ENCODE measurements around the gene ABCC9. TPM values are rescaled to one million over a fixed set of nuclear protein-coding genes. Genes with fewer than 3 reads are reported as not detected.
A peak's percentile ranks its signal among the peaks of the same experiment; 100 is the strongest.
"Not testable (repeated sequence)": the region's sequence is repeated elsewhere in the genome, so short reads cannot be mapped to it uniquely, and the experiment has no call there.

Gene ABCC9
- total RNA-seq, 4 donors from 2014 or later = 12.5 to 41.6 (median 27.3) TPM

GRCh38 chr12:21938879-21939278, 2.3 kb downstream of the ABCC9 start:
- peaks cover 0 to 26% of the 10 kb centered on the region in 2 donors for H3K27me3 ChIP-seq

GRCh38 chr12:21934173-21934572, 7.1 kb downstream of the ABCC9 start:
- no peak for DNase-seq (ENCODE audit: low spot score in 2 of 2)
- Histone ChIP-seq H3K9me3 (no peaks in the 10 kb centered on the region), H3K36me3 (no peaks in the 10 kb centered on the region), H3K27me3 (peaks cover 0 to 3% of the 10 kb centered on the region in 2 donors), H3K27ac (no peak overlapping the region), H3K4me1 (no peaks in the 10 kb centered on the region), H3K4me3 (no peak overlapping the region)
- TF ChIP-seq EP300 (IDR thresholded peaks at IDR 0.05) (no peak), CTCF (IDR thresholded peaks at IDR 0.05) (no peak), POLR2A (IDR thresholded peaks at IDR 0.05) (no peak)
- 90 to 96% methylated on average over 1 of the region's 1 CpG for WGBS, 2 donors

More at GRCh38 chr12:21938879-21939278, 2.3 kb downstream of the ABCC9 start:
- 70 to 77% methylated on average over 7 of the region's 7 CpGs for WGBS, 2 donors
- TF ChIP-seq EP300 (IDR thresholded peaks at IDR 0.05) = no peak
- no peak for TF ChIP-seq POLR2A (IDR thresholded peaks at IDR 0.05)
- no peak for TF ChIP-seq CTCF (IDR thresholded peaks at IDR 0.05)
- no peak for DNase-seq (ENCODE audit: low spot score in 2 of 2)
- Histone ChIP-seq H3K36me3 (no peaks in the 10 kb centered on the region), H3K4me1 (peaks cover 0 to 21% (median 0%) of the 10 kb centered on the region in 4 donors), H3K27ac (peak overlapping the region in 1 of 4 donors; percentile 77), H3K4me3 (peak overlapping the region in 1 of 4 donors; percentile 2), H3K9me3 (no peaks in the 10 kb centered on the region)

GRCh38 chr12:21933656-21934055, 7.6 kb downstream of the ABCC9 start:
- Histone ChIP-seq H3K36me3 (no peaks in the 10 kb centered on the region), H3K27ac (no peak overlapping the region), H3K4me1 (no peaks in the 10 kb centered on the region), H3K27me3 (peaks cover 0 to 2% of the 10 kb centered on the region in 2 donors), H3K4me3 (no peak overlapping the region), H3K9me3 (no peaks in the 10 kb centered on the region)
- no peak for TF ChIP-seq EP300 (IDR thresholded peaks at IDR 0.05)
- WGBS, 2 donors = 81 to 86% methylated on average over 4 of the region's 4 CpGs
- DNase-seq (ENCODE audit: low spot score in 2 of 2) = no peak

GRCh38 chr12:21929972-21930371, 11.3 kb downstream of the ABCC9 start:
- not testable (repeated sequence) for H3K36me3 ChIP-seq; DNase-seq (ENCODE audit: low spot score in 2 of 2); H3K27ac ChIP-seq; H3K4me1 ChIP-seq; H3K4me3 ChIP-seq; H3K27me3 ChIP-seq; H3K9me3 ChIP-seq
- WGBS, 2 donors = 100% methylated on average over 1 of the region's 1 CpG

- no peak for DNase-seq (ENCODE audit: low spot score in 2 of 2)
- H3K36me3 ChIP-seq = no peaks in the 10 kb centered on the region
- H3K27me3 ChIP-seq = no peaks in the 10 kb centered on the region
- H3K4me3 ChIP-seq = no peak overlapping the region
- no peak overlapping the region for H3K27ac ChIP-seq
- H3K4me1 ChIP-seq = no peaks in the 10 kb centered on the region
- no peaks in the 10 kb centered on the region for H3K9me3 ChIP-seq
- 99 to 100% methylated on average over 3 of the region's 3 CpGs for WGBS, 2 donors
- TF ChIP-seq POLR2A (IDR thresholded peaks at IDR 0.05) (no peak), CTCF (IDR thresholded peaks at IDR 0.05) (no peak), EP300 (IDR thresholded peaks at IDR 0.05) (no peak)
Measured at GRCh38 chr12:21925296-21925913, 15.8 kb downstream of the ABCC9 start.

- 85 to 92% methylated on average over 1 of the region's 1 CpG for WGBS, 2 donors
- Histone ChIP-seq H3K27me3 (no peaks in the 10 kb centered on the region), H3K9me3 (no peaks in the 10 kb centered on the region), H3K4me1 (no peaks in the 10 kb centered on the region), H3K4me3 (no peak overlapping the region), H3K36me3 (no peaks in the 10 kb centered on the region), H3K27ac (no peak overlapping the region)
- no peak for DNase-seq (ENCODE audit: low spot score in 2 of 2)
- TF ChIP-seq POLR2A (IDR thresholded peaks at IDR 0.05) (no peak), EP300 (IDR thresholded peaks at IDR 0.05) (no peak), CTCF (IDR thresholded peaks at IDR 0.05) (no peak)
Measured at GRCh38 chr12:21921436-21921835, 19.8 kb downstream of the ABCC9 start.
